Measurements from ENCODE around the gene RPL13A. TPM values are rescaled to one million over a fixed set of nuclear protein-coding genes. Genes with fewer than 3 reads are reported as not detected.

The RPL13A gene
- total and polyA plus RNA-seq, 9 of the 15 experiments (the other 6 are each of a cell fraction or from before 2014, with no cell fraction given): 1,744 to 5,482 (median 2,949) TPM

GRCh38 chr19:49453013-49453756 lies 34.2 kb upstream of the RPL13A start, which contains the start of gene ALDH16A1 (continued):
- TF ChIP-seq ARID3A (IDR thresholded peaks at IDR 0.05; ENCODE audit: borderline replicate concordance, low read depth, low read length) (no peak), BRCA1 (IDR thresholded peaks at IDR 0.05) (no peak), BRCA1 (CRISPR knock-in tag; IDR thresholded peaks at IDR 0.05) (no peak), CBFA2T2 (conservative IDR thresholded peaks at IDR 0.05) (peak; percentile 31), ZBTB11 (CRISPR knock-in tag; IDR thresholded peaks at IDR 0.05) (peak in 1 of 3 experiments; percentile 74; a peak in 2 of 6 replicates), HNRNPH1 (optimal IDR thresholded peaks at IDR 0.05; ENCODE audit: low read depth, low read length) (no peak), ETV1 (tag; conservative IDR thresholded peaks at IDR 0.05; ENCODE audit: low read depth) (no peak; the same call in 1 of the 2 replicates), RAD21 (CRISPR knock-in tag; conservative IDR thresholded peaks at IDR 0.05 in 1 of 2, IDR thresholded peaks at IDR 0.05 in 1 of 2) (no peak), LCOR (CRISPR knock-in tag; IDR thresholded peaks at IDR 0.05) (no peak; the same call in 1 of the 2 replicates), ZNF561 (CRISPR knock-in tag; conservative IDR thresholded peaks at IDR 0.05) (no peak), ZC3H8 (IDR thresholded peaks at IDR 0.05) (no peak), CBX1 (IDR thresholded peaks at IDR 0.05; ENCODE audit: low read depth) (peak; percentile 38; the same call in 1 of the 2 replicates), ZNF79 (CRISPR knock-in tag; IDR thresholded peaks at IDR 0.05; ENCODE audit: low read depth) (no peak), CEBPG (CRISPR knock-in tag; IDR thresholded peaks at IDR 0.05) (no peak), CEBPG (tag; conservative IDR thresholded peaks at IDR 0.05 in 1 of 2, IDR thresholded peaks at IDR 0.05 in 1 of 2) (no peak), KLF10 (CRISPR knock-in tag; IDR thresholded peaks at IDR 0.05) (no peak), HNRNPLL (IDR thresholded peaks at IDR 0.05; ENCODE audit: low read depth, low read length, poor library complexity, severe bottlenecking) (peak; percentile 78), SMARCE1 (IDR thresholded peaks at IDR 0.05) (0 out of 2 replicates have a peak, but pooled peaks have one; percentile 29), NR4A1 (CRISPR knock-in tag; IDR thresholded peaks at IDR 0.05) (no peak), NR4A1 (tag; IDR thresholded peaks at IDR 0.05) (no peak), MITF (IDR thresholded peaks at IDR 0.05) (no peak), ESRRA (IDR thresholded peaks at IDR 0.05; ENCODE audit: borderline replicate concordance, low read depth) (0 out of 2 replicates have a peak, but pooled peaks have one; percentile 36)
